PFSK-1 (cell line): ENCODE measurements around the gene TUBB2A.

ENCODE experiments used
- FOXP2 ChIP-seq: optimal IDR thresholded peaks from 2 replicates; pipeline ENCODE3; 2011; ENCODE audit warnings: borderline replicate concordance, control low read depth, inconsistent platforms; ENCODE audit not compliant: insufficient read depth; ENCODE audit errors: extremely low read length, extremely low read depth
- POLR2AphosphoS5 ChIP-seq: IDR thresholded peaks from 2 replicates; pipeline ENCODE4 v1.6.1; 2012; ENCODE audit warnings: low read depth, mild to moderate bottlenecking, control low read depth, low read length, moderate library complexity
- REST ChIP-seq, 2 experiments: IDR thresholded peaks; 2 replicates each; pipeline versions ENCODE4 v1.6.1 to v1.8.0; 2011 to 2012; ENCODE audit warnings: low read depth in 2 of 2, low read length in 2 of 2, control low read depth in 1 of 2, inconsistent platforms in 1 of 2, mild to moderate bottlenecking in 1 of 2, moderate library complexity in 1 of 2; ENCODE audit not compliant: insufficient read depth in 1 of 2
- SIN3A ChIP-seq: IDR thresholded peaks from 2 replicates; pipeline ENCODE4 v1.6.1; 2012; ENCODE audit warnings: mild to moderate bottlenecking, low read length, moderate library complexity, borderline replicate concordance; ENCODE audit not compliant: insufficient read depth
- TAF1 ChIP-seq: IDR thresholded peaks from 2 replicates; pipeline ENCODE4 v1.6.1; 2012; ENCODE audit warnings: low read length, control low read depth, borderline replicate concordance; ENCODE audit not compliant: insufficient read depth

DNA sequence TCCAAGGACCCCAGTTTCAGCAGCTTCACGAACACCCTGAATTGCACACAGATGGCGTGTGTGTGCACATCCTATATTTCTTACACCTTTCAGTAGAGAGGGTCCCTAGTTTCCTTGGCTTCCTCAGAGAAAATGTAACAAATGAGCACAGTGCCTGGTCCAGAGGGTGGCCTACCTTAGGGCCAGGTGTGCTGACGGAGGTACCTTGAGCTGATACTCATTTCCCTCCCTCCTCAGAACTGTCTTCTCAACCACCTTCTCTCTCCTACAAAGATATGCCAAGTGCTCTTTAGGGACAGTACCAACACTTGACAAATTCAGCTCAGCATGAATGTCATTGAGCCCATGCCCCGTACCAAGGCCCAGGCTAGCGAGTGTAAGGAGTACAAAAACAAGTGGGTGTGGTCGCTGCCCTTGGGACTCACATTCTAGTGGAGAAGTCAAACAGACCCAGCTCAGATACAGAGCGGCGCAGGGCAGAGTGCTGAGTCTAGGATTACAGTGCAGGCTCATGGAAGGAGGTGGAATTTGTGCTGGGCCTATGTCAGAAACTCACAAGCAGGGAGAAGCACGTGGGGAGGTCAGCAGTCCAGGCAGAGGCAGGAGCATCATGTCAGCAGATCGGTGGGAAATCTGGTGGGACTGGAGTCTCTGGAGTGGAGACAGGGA lies 48.5 kb downstream of the TUBB2A start:
- TF ChIP-seq POLR2AphosphoS5 (no peak), REST (IDR thresholded peaks at IDR 0.05; ENCODE audit: insufficient read depth in 1 of 2, low read depth in 2 of 2, low read length in 2 of 2) (no peak), SIN3A (no peak), FOXP2 (no peak), TAF1 (no peak)
